ENCODE data around the gene DNTT.

- no peak for TF ChIP-seq NFRKB (IDR thresholded peaks at IDR 0.05)
- TF ChIP-seq HDGF (IDR thresholded peaks at IDR 0.05; ENCODE audit: borderline replicate concordance) = no peak
- TF ChIP-seq FOXM1 (IDR thresholded peaks at IDR 0.05; ENCODE audit: borderline replicate concordance) = no peak
- no peak for TF ChIP-seq FOXK2 (IDR thresholded peaks at IDR 0.05)
- TF ChIP-seq SUZ12 (IDR thresholded peaks at IDR 0.05) = no peak
- TF ChIP-seq PKNOX1 (IDR thresholded peaks at IDR 0.05) = no peak
- no peak for TF ChIP-seq BHLHE40 (IDR thresholded peaks at IDR 0.05; ENCODE audit: borderline replicate concordance)
- TF ChIP-seq ELF4 (IDR thresholded peaks at IDR 0.05) = no peak
- no peak for TF ChIP-seq L3MBTL2 (conservative IDR thresholded peaks at IDR 0.05)
- TF ChIP-seq ARNT (IDR thresholded peaks at IDR 0.05) = no peak
- no peak for TF ChIP-seq FOXA1 (IDR thresholded peaks at IDR 0.05)
These were observed 20.9 kb upstream of the DNTT start for GRCh38 chr10:96283351-96283750.

Measured in HEK293T (cell line).